ENCODE measurements around the gene TYK2. TPM values are rescaled to one million over a fixed set of nuclear protein-coding genes. Genes with fewer than 3 reads are reported as not detected.
"Not testable (repeated sequence)": the region's sequence is repeated elsewhere in the genome, so short reads cannot be mapped to it uniquely, and the experiment has no call there.

TYK2 gene
- total RNA-seq, 1 donor from 2014 or later = 147 TPM

- H3K4me3 Mint-ChIP-seq (ENCODE audit: low read depth) = peak overlapping the region; percentile 62
- TF ChIP-seq CTCF (IDR thresholded peaks at IDR 0.05; ENCODE audit: unreplicated experiment) = no peak
- no peak overlapping the region for H3K27ac Mint-ChIP-seq
- peaks cover 8% of the 10 kb centered on the region for H3K4me1 Mint-ChIP-seq (ENCODE audit: low read depth)
- no peaks in the 10 kb centered on the region for H3K9me3 Mint-ChIP-seq (ENCODE audit: low read depth)
- H3K36me3 Mint-ChIP-seq (ENCODE audit: insufficient read depth) = no peaks in the 10 kb centered on the region
- no peak for DNase-seq (ENCODE audit: low spot score, unreplicated experiment)
- H3K27me3 Mint-ChIP-seq = peaks cover 71% of the 10 kb centered on the region
These were observed 35.7 kb upstream of the TYK2 start for GRCh38 chr19:10416083-10416379.

GRCh38 chr19:10412257-10412977 lies 32.0 kb upstream of the TYK2 start:
- peaks cover 77% of the 10 kb centered on the region for H3K27me3 Mint-ChIP-seq
- no peak for TF ChIP-seq CTCF (IDR thresholded peaks at IDR 0.05; ENCODE audit: unreplicated experiment)
- H3K4me3 Mint-ChIP-seq (ENCODE audit: low read depth) = no peak overlapping the region
- DNase-seq (ENCODE audit: low spot score, unreplicated experiment) = no peak
- no peaks in the 10 kb centered on the region for H3K9me3 Mint-ChIP-seq (ENCODE audit: low read depth)
- no peak overlapping the region for H3K27ac Mint-ChIP-seq
- H3K36me3 Mint-ChIP-seq (ENCODE audit: insufficient read depth) = no peaks in the 10 kb centered on the region
- H3K4me1 Mint-ChIP-seq (ENCODE audit: low read depth) = no peaks in the 10 kb centered on the region

- H3K27ac Mint-ChIP-seq; H3K4me1 Mint-ChIP-seq (ENCODE audit: low read depth); H3K36me3 Mint-ChIP-seq (ENCODE audit: insufficient read depth); DNase-seq (ENCODE audit: low spot score, unreplicated experiment); H3K9me3 Mint-ChIP-seq (ENCODE audit: low read depth); H3K4me3 Mint-ChIP-seq (ENCODE audit: low read depth): not testable (repeated sequence)
- H3K27me3 Mint-ChIP-seq = peaks cover 76% of the 10 kb centered on the region
These were observed 30.9 kb upstream of the TYK2 start for GRCh38 chr19:10411224-10411623.

GRCh38 chr19:10408511-10409283 lies 28.3 kb upstream of the TYK2 start:
- no peak for TF ChIP-seq CTCF (IDR thresholded peaks at IDR 0.05; ENCODE audit: unreplicated experiment)
- Mint-ChIP-seq H3K9me3 (ENCODE audit: low read depth) (no peaks in the 10 kb centered on the region), H3K27me3 (peaks cover 71% of the 10 kb centered on the region), H3K36me3 (ENCODE audit: insufficient read depth) (no peaks in the 10 kb centered on the region), H3K4me3 (ENCODE audit: low read depth) (no peak overlapping the region), H3K27ac (no peak overlapping the region), H3K4me1 (ENCODE audit: low read depth) (peaks cover 2% of the 10 kb centered on the region)
- DNase-seq (ENCODE audit: low spot score, unreplicated experiment) = no peak

GRCh38 chr19:10407096-10407495 lies 26.7 kb upstream of the TYK2 start:
- no peak overlapping the region for H3K4me3 Mint-ChIP-seq (ENCODE audit: low read depth)
- peaks cover 8% of the 10 kb centered on the region for H3K4me1 Mint-ChIP-seq (ENCODE audit: low read depth)
- no peaks in the 10 kb centered on the region for H3K9me3 Mint-ChIP-seq (ENCODE audit: low read depth)
- no peak for TF ChIP-seq CTCF (IDR thresholded peaks at IDR 0.05; ENCODE audit: unreplicated experiment)
- no peak overlapping the region for H3K27ac Mint-ChIP-seq
- no peaks in the 10 kb centered on the region for H3K36me3 Mint-ChIP-seq (ENCODE audit: insufficient read depth)
- DNase-seq (ENCODE audit: low spot score, unreplicated experiment) = no peak
- peaks cover 60% of the 10 kb centered on the region for H3K27me3 Mint-ChIP-seq

GRCh38 chr19:10406191-10406590 lies 25.8 kb upstream of the TYK2 start:
- TF ChIP-seq CTCF (IDR thresholded peaks at IDR 0.05; ENCODE audit: unreplicated experiment) = no peak
- no peak overlapping the region for H3K27ac Mint-ChIP-seq
- no peaks in the 10 kb centered on the region for H3K36me3 Mint-ChIP-seq (ENCODE audit: insufficient read depth)
- peaks cover 12% of the 10 kb centered on the region for H3K4me1 Mint-ChIP-seq (ENCODE audit: low read depth)
- no peaks in the 10 kb centered on the region for H3K9me3 Mint-ChIP-seq (ENCODE audit: low read depth)
- DNase-seq (ENCODE audit: low spot score, unreplicated experiment) = no peak
- peaks cover 53% of the 10 kb centered on the region for H3K27me3 Mint-ChIP-seq
- H3K4me3 Mint-ChIP-seq (ENCODE audit: low read depth) = no peak overlapping the region
